Measurements from ENCODE around the gene SLC7A5. TPM values are rescaled to one million over a fixed set of nuclear protein-coding genes. Genes with fewer than 3 reads are reported as not detected.

SLC7A5 gene
- total and polyA plus RNA-seq, 2 donors, result 3.2 to 27.3 TPM

Small RNAs within 50 kb of the gene (small RNA-seq; reads per million reads assigned to genes)
- gene MIR6775, result not detected

Other genes starting within 250 kb of the SLC7A5 start
- 21.5 TPM for gene KLHDC4, start 103.5 kb downstream of the SLC7A5 start, total RNA-seq
- 23.1 TPM for gene KLHDC4, start 103.5 kb downstream of the SLC7A5 start, polyA plus RNA-seq
- gene CA5A, start 67.0 kb upstream of the SLC7A5 start, total RNA-seq, result not detected
- gene CA5A, start 67.0 kb upstream of the SLC7A5 start, polyA plus RNA-seq, result not detected
- gene BANP, start 81.9 kb upstream of the SLC7A5 start, total RNA-seq, result 36.6 TPM
- gene BANP, start 81.9 kb upstream of the SLC7A5 start, polyA plus RNA-seq, result 13.8 TPM